Activated CD4-positive, CD25-positive, alpha-beta regulatory T cell treated with anti-CD3 and anti-CD28 coated beads, Interleukin-2, amount 50 U/mL, for 16 hours (primary cell): ENCODE results near the gene SFR1.
"Not testable (repeated sequence)": the region's sequence is repeated elsewhere in the genome, so short reads cannot be mapped to it uniquely, and the experiment has no call there.

Experiments
- DNase-seq: peaks from one replicate; pipeline ENCODE4 v3.0.0-alpha.2; 2020; ENCODE audit warnings: low read depth, low spot score

Gene SFR1

GRCh38 chr10:104170610-104171254, 48.8 kb downstream of the SFR1 start:
- DNase-seq = no peak

GRCh38 chr10:104174136-104174535, 52.2 kb downstream of the SFR1 start:
- not testable (repeated sequence) for DNase-seq
